Measurements from ENCODE around the gene CD244.

The CD244 gene

DNA sequence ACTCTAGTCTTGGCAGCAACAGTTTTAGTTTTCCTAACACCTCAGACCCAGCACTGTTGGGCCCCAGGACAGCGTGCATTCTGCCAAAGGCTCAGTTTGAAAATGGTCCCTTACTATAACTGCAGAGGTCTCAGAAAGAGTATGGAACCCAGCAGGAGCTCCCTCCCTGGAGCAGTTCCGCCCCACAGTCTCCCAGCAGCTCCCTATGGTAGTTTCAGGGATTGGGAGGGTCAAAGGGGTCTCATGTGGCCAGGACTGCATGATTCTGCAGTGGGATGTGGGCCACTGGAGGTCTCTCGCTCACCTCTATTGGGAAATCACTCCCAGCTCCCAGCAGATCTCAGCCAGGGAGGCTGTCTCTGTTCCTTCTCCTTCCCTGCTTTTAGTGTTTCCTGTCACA is 54.4 kb downstream of the CD244 start:
- H3K79me2 ChIP-seq (ENCODE audit: low read length): no peaks in the 10 kb centered on the region
- peaks cover 5% of the 10 kb centered on the region for H3K4me1 ChIP-seq (ENCODE audit: low read length)
- TF ChIP-seq, protein P1, sequence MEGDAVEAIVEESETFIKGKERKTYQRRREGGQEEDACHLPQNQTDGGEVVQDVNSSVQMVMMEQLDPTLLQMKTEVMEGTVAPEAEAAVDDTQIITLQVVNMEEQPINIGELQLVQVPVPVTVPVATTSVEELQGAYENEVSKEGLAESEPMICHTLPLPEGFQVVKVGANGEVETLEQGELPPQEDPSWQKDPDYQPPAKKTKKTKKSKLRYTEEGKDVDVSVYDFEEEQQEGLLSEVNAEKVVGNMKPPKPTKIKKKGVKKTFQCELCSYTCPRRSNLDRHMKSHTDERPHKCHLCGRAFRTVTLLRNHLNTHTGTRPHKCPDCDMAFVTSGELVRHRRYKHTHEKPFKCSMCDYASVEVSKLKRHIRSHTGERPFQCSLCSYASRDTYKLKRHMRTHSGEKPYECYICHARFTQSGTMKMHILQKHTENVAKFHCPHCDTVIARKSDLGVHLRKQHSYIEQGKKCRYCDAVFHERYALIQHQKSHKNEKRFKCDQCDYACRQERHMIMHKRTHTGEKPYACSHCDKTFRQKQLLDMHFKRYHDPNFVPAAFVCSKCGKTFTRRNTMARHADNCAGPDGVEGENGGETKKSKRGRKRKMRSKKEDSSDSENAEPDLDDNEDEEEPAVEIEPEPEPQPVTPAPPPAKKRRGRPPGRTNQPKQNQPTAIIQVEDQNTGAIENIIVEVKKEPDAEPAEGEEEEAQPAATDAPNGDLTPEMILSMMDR (IDR thresholded peaks at IDR 0.05; ENCODE audit: low read depth, low read length): no peak
- no peak for TF ChIP-seq EZH2phosphoT487 (IDR thresholded peaks at IDR 0.05; ENCODE audit: low read depth)
- H3K36me3 ChIP-seq (replicated peaks; ENCODE audit: low read depth, low read length): peaks cover 5% of the 10 kb centered on the region
- H3K27ac ChIP-seq (ENCODE audit: low read length): no peak overlapping the region
- no peaks in the 10 kb centered on the region for H4K20me1 ChIP-seq (ENCODE audit: insufficient read depth, low read length)
- H3K9ac ChIP-seq (ENCODE audit: low read length): no peak overlapping the region
- no peak overlapping the region for H2AFZ ChIP-seq (ENCODE audit: low read depth, low read length)
- no peak overlapping the region for H3K4me3 ChIP-seq (ENCODE audit: low read length)
- no peaks in the 10 kb centered on the region for H3K27me3 ChIP-seq (ENCODE audit: low read depth, low read length)
- H3K4me2 ChIP-seq (ENCODE audit: low read length): no peak overlapping the region
- peaks cover 33% of the 10 kb centered on the region for H3K9me3 ChIP-seq (ENCODE audit: insufficient read depth, low read length)

DNA sequence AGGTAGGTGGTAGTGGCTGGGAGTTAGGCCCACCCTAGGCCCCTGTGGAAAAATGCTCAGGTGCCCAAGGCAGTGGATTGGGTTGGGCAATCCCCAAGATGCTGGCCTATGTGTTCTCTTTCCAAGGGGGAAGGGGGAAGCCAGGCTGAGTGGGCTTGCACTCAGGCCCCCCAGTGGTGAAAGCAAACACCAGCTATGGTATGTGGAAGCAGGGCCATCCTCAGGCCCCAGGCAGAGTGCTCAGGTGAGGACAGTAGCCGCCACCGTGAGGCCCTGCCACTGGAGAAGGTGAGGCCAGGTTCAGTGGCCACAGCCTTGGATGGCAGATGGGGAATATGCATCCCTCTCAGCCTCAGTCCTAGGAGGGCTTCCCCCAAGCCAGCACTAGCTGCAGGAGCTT is 54.9 kb downstream of the CD244 start:
- TF ChIP-seq EZH2phosphoT487 (IDR thresholded peaks at IDR 0.05; ENCODE audit: low read depth): no peak
- TF ChIP-seq, protein P1 (IDR thresholded peaks at IDR 0.05; ENCODE audit: low read depth, low read length): no peak
- peaks cover 5% of the 10 kb centered on the region for H3K36me3 ChIP-seq (replicated peaks; ENCODE audit: low read depth, low read length)
- H3K9ac ChIP-seq (ENCODE audit: low read length): no peak overlapping the region
- no peaks in the 10 kb centered on the region for H3K79me2 ChIP-seq (ENCODE audit: low read length)
- H3K27ac ChIP-seq (ENCODE audit: low read length): no peak overlapping the region
- no peak overlapping the region for H3K4me2 ChIP-seq (ENCODE audit: low read length)
- H3K4me3 ChIP-seq (ENCODE audit: low read length): no peak overlapping the region
- peaks cover 33% of the 10 kb centered on the region for H3K9me3 ChIP-seq (ENCODE audit: insufficient read depth, low read length)
- no peaks in the 10 kb centered on the region for H3K27me3 ChIP-seq (ENCODE audit: low read depth, low read length)
- no peaks in the 10 kb centered on the region for H4K20me1 ChIP-seq (ENCODE audit: insufficient read depth, low read length)
- no peaks in the 10 kb centered on the region for H3K4me1 ChIP-seq (ENCODE audit: low read length)
- no peak overlapping the region for H2AFZ ChIP-seq (ENCODE audit: low read depth, low read length)

DNA sequence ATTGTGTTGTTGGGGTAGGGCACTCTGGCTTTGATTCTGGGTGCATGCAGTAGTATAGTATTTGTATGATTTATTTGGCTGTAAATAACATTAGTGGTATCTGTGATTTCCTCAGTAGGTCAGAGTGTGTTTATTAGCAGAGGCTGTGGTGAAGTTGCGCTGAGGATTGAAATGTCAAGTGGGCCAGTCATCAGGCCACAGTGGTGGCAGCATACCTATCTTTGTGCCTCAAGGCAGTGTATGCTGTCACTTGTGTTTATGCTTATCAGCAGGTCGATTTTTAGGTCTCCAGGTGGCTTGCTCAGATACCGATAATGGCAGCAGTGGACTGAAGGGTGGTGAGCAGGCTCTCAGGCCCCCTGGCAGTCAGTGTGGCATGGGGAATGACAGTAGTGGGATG is 55.4 kb downstream of the CD244 start:
- H3K4me3 ChIP-seq (ENCODE audit: low read length): no peak overlapping the region
- H3K27me3 ChIP-seq (ENCODE audit: low read depth, low read length): no peaks in the 10 kb centered on the region
- no peaks in the 10 kb centered on the region for H3K4me1 ChIP-seq (ENCODE audit: low read length)
- no peak overlapping the region for H2AFZ ChIP-seq (ENCODE audit: low read depth, low read length)
- no peaks in the 10 kb centered on the region for H3K79me2 ChIP-seq (ENCODE audit: low read length)
- no peak for TF ChIP-seq EZH2phosphoT487 (IDR thresholded peaks at IDR 0.05; ENCODE audit: low read depth)
- TF ChIP-seq, protein P1 (IDR thresholded peaks at IDR 0.05; ENCODE audit: low read depth, low read length): no peak
- H4K20me1 ChIP-seq (ENCODE audit: insufficient read depth, low read length): no peaks in the 10 kb centered on the region
- no peak overlapping the region for H3K4me2 ChIP-seq (ENCODE audit: low read length)
- H3K9ac ChIP-seq (ENCODE audit: low read length): no peak overlapping the region
- peaks cover 5% of the 10 kb centered on the region for H3K36me3 ChIP-seq (replicated peaks; ENCODE audit: low read depth, low read length)
- H3K9me3 ChIP-seq (ENCODE audit: insufficient read depth, low read length): peaks cover 33% of the 10 kb centered on the region
- H3K27ac ChIP-seq (ENCODE audit: low read length): no peak overlapping the region

DNA sequence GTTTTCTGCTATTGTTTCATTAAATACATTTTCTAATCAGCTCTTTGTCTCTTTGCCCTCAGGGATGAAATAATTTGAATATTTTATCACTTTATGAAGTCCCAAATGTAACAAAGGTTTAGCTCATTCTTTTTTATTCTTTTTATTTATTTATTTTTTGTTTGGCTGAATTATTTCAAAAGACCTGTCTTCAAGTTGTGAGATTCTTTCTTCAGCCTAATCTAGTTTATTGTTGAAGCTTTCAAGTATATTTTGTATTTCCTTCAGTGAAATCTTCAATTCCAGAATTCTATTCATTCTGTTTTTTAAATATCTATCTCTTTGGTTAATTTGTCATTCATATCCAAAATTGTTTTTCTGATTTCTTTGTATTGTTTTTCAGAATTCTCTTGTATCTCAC is 55.9 kb downstream of the CD244 start:
- no peak overlapping the region for H3K4me2 ChIP-seq (ENCODE audit: low read length)
- H3K36me3 ChIP-seq (replicated peaks; ENCODE audit: low read depth, low read length): peaks cover 5% of the 10 kb centered on the region
- no peak overlapping the region for H3K4me3 ChIP-seq (ENCODE audit: low read length)
- peaks cover 33% of the 10 kb centered on the region for H3K9me3 ChIP-seq (ENCODE audit: insufficient read depth, low read length)
- no peaks in the 10 kb centered on the region for H4K20me1 ChIP-seq (ENCODE audit: insufficient read depth, low read length)
- no peaks in the 10 kb centered on the region for H3K27me3 ChIP-seq (ENCODE audit: low read depth, low read length)
- H3K27ac ChIP-seq (ENCODE audit: low read length): no peak overlapping the region
- no peaks in the 10 kb centered on the region for H3K4me1 ChIP-seq (ENCODE audit: low read length)
- H3K79me2 ChIP-seq (ENCODE audit: low read length): no peaks in the 10 kb centered on the region
- no peak for TF ChIP-seq EZH2phosphoT487 (IDR thresholded peaks at IDR 0.05; ENCODE audit: low read depth)
- TF ChIP-seq, protein P1 (IDR thresholded peaks at IDR 0.05; ENCODE audit: low read depth, low read length): no peak
- no peak overlapping the region for H3K9ac ChIP-seq (ENCODE audit: low read length)
- no peak overlapping the region for H2AFZ ChIP-seq (ENCODE audit: low read depth, low read length)

Measured in OCI-LY3 (cell line).